Liver (tissue), 9 donors: ENCODE measurements around the gene PTCD1. TPM values are rescaled to one million over a fixed set of nuclear protein-coding genes. Genes with fewer than 3 reads are reported as not detected.
A peak's percentile ranks its signal among the peaks of the same experiment; 100 is the strongest.

Experiments used
- DNase-seq: peaks from one replicate; pipeline ENCODE4 v3.0.0-alpha.2; 2017; ENCODE audit warnings: low spot score
- H3K27ac ChIP-seq, 2 donors: one replicate each; pipeline ENCODE4 v1.7.0; 2013; ENCODE audit warnings: inconsistent platforms in 2 of 2, low read length in 2 of 2, control low read depth in 1 of 2, low read depth in 1 of 2, mild to moderate bottlenecking in 1 of 2
- H3K27me3 ChIP-seq, 4 donors: one replicate each; pipeline versions ENCODE4 v1.6.1 to v1.7.0; 2013; ENCODE audit warnings: low read length in 3 of 4, inconsistent platforms in 1 of 4, mild to moderate bottlenecking in 1 of 4, moderate library complexity in 1 of 4; ENCODE audit not compliant: control insufficient read depth in 4 of 4, insufficient read depth in 4 of 4
- H3K36me3 ChIP-seq, 4 donors: one replicate each; pipeline versions ENCODE4 v1.6.1 to v1.7.0; 2013; ENCODE audit warnings: low read length in 3 of 4, mild to moderate bottlenecking in 3 of 4, low read depth in 1 of 4, moderate library complexity in 1 of 4; ENCODE audit not compliant: control insufficient read depth in 4 of 4, insufficient read depth in 3 of 4
- H3K4me1 ChIP-seq, 4 donors: one replicate each; pipeline versions ENCODE4 v1.6.1 to v1.7.0; 2013; ENCODE audit warnings: low read length in 3 of 4, mild to moderate bottlenecking in 3 of 4, moderate library complexity in 1 of 4; ENCODE audit not compliant: control insufficient read depth in 4 of 4, insufficient read depth in 4 of 4
- H3K4me3 ChIP-seq, 3 donors: one replicate each; pipeline versions ENCODE4 v1.6.1 to v1.7.0; 2013; ENCODE audit warnings: low read length in 3 of 3, control low read depth in 1 of 3, low read depth in 1 of 3, mild to moderate bottlenecking in 1 of 3
- H3K9ac ChIP-seq, 2 donors: one replicate each; pipeline ENCODE4 v1.7.0; 2013; ENCODE audit warnings: low read length in 2 of 2, mild to moderate bottlenecking in 2 of 2, moderate library complexity in 2 of 2, control low read depth in 1 of 2, low read depth in 1 of 2
- H3K9me3 ChIP-seq, 4 donors: one replicate each; pipeline versions ENCODE4 v1.6.1 to v1.7.0; 2013; ENCODE audit warnings: low read length in 3 of 4; ENCODE audit not compliant: control insufficient read depth in 4 of 4
- ATF3 ChIP-seq: IDR thresholded peaks from 2 replicates; pipeline ENCODE4 v1.6.1; 2016; ENCODE audit warnings: antibody characterized with exemption
- CTCF ChIP-seq: fragments of 150-350 bp; IDR thresholded peaks from 2 replicates; pipeline ENCODE4 v1.5.1; 2017; ENCODE audit warnings: improper control_type of control experiment, low read depth, low read length; ENCODE audit not compliant: missing input control
- EGR1 ChIP-seq, 2 donors: IDR thresholded peaks; 2 replicates each; pipeline ENCODE4 v1.6.1; 2016 to 2018; ENCODE audit warnings: antibody characterized with exemption in 2 of 2, low read depth in 2 of 2
- FOXA1 ChIP-seq: IDR thresholded peaks from 2 replicates; pipeline ENCODE4 v1.6.1; 2016; ENCODE audit warnings: antibody characterized with exemption
- FOXA2 ChIP-seq: IDR thresholded peaks from 2 replicates; pipeline ENCODE4 v1.6.1; 2016; ENCODE audit warnings: antibody characterized with exemption
- GABPA ChIP-seq, 2 donors: IDR thresholded peaks in 1 of 2; conservative IDR thresholded peaks in 1 of 2; 2 replicates each; pipeline ENCODE4 v1.6.1; 2016; ENCODE audit warnings: antibody characterized with exemption in 2 of 2, mild to moderate bottlenecking in 1 of 2, moderate library complexity in 1 of 2
- HNF4A ChIP-seq, 2 donors: conservative IDR thresholded peaks; 2 replicates each; pipeline ENCODE4 v1.6.1; 2016; ENCODE audit warnings: antibody characterized with exemption in 2 of 2, mild to moderate bottlenecking in 2 of 2
- HNF4G ChIP-seq: IDR thresholded peaks from 2 replicates; pipeline ENCODE4 v1.6.1; 2016; ENCODE audit warnings: antibody characterized with exemption
- JUND ChIP-seq, 2 donors: IDR thresholded peaks; 2 replicates each; pipeline ENCODE4 v1.6.1; 2016; ENCODE audit warnings: antibody characterized with exemption in 2 of 2
- MAX ChIP-seq: IDR thresholded peaks from 2 replicates; pipeline ENCODE4 v1.6.1; 2016; ENCODE audit warnings: antibody characterized with exemption
- NR2F2 ChIP-seq: IDR thresholded peaks from 2 replicates; pipeline ENCODE4 v1.6.1; 2016; ENCODE audit warnings: antibody characterized with exemption
- RAD21 ChIP-seq, 2 donors: IDR thresholded peaks; 2 replicates each; pipeline ENCODE4 v1.6.1; 2016; ENCODE audit warnings: antibody characterized with exemption in 2 of 2, mild to moderate bottlenecking in 2 of 2
- RXRA ChIP-seq, 2 donors: IDR thresholded peaks; 2 replicates each; pipeline ENCODE4 v1.6.1; 2017 to 2018; ENCODE audit warnings: antibody characterized with exemption in 2 of 2, mild to moderate bottlenecking in 1 of 2
- SP1 ChIP-seq: IDR thresholded peaks from 2 replicates; pipeline ENCODE4 v1.6.1; 2018; ENCODE audit warnings: antibody characterized with exemption, mild to moderate bottlenecking
- TAF1 ChIP-seq: conservative IDR thresholded peaks from 2 replicates; pipeline ENCODE4 v1.6.1; 2016; ENCODE audit warnings: antibody characterized with exemption, mild to moderate bottlenecking
- YY1 ChIP-seq: IDR thresholded peaks from 2 replicates; pipeline ENCODE4 v1.6.1; 2016; ENCODE audit warnings: antibody characterized with exemption, mild to moderate bottlenecking
- ZBTB33 ChIP-seq: IDR thresholded peaks from 2 replicates; pipeline ENCODE4 v1.6.1; 2016; ENCODE audit warnings: antibody characterized with exemption
- WGBS: extraction: QIAGEN DNeasy Blood & Tissue Kit; methylation state at CpG from one replicate; pipeline ENCODE4 v1.1.7; 2013; 5-methylcytosine and 5-hydroxymethylcytosine counted together
- polyA plus RNA-seq, 2 donors: library from polyadenylated mRNA; stranded (reverse) in 1 of 2; unstranded in 1 of 2; fragments of 200-250 nt in 1 of 2; fragments of >200 nt in 1 of 2; fragmentation: Nextera tagmentation in 1 of 2; extraction: Ambion mirVana in 1 of 2; gene quantifications; one replicate each; pipeline versions ENCODE4 v1.2.1 to v1.2.3, GENCODE V29; 2013 to 2015
- total RNA-seq, 2 donors: library from RNA; depleted of rRNA; stranded (reverse); fragments of >200 nt; gene quantifications; one replicate each; pipeline ENCODE4 v1.2.3, GENCODE V29; 2014
- donor health status: healthy.
- donor health status: healthy.
- donor health status: healthy.
- donor health status: healthy.
- donor health status: healthy.

PTCD1 gene
- total and polyA plus RNA-seq, 4 donors = 3.1 to 4.3 (median 3.8) TPM

- Histone ChIP-seq H3K4me3 (peak overlapping the region; percentile 86 to 99 (median 89)), H3K27me3 (no peaks in the 10 kb centered on the region), H3K36me3 (peaks cover 8 to 33% (median 16%) of the 10 kb centered on the region in 4 donors), H3K9ac (peak overlapping the region; percentile 67 to 80), H3K27ac (peak overlapping the region; percentile 97 to 99), H3K9me3 (no peaks in the 10 kb centered on the region), H3K4me1 (peaks cover 3 to 31% (median 25%) of the 10 kb centered on the region in 4 donors)
- TF ChIP-seq HNF4G (no peak), SP1 (peak; percentile 18)
- under 1% methylated on average over 28 of the region's 28 CpGs for WGBS
- DNase-seq = peak; percentile 52
These were observed 30.7 kb downstream of the PTCD1 start for GRCh38 chr7:99407872-99408378.

- Histone ChIP-seq H3K4me1 (peaks cover 3 to 31% (median 25%) of the 10 kb centered on the region in 4 donors), H3K27ac (no peak overlapping the region), H3K4me3 (no peak overlapping the region), H3K27me3 (no peaks in the 10 kb centered on the region), H3K36me3 (peaks cover 7 to 32% (median 12%) of the 10 kb centered on the region in 4 donors), H3K9me3 (no peaks in the 10 kb centered on the region), H3K9ac (no peak overlapping the region)
- DNase-seq = no peak
- 81% methylated on average over 1 of the region's 1 CpG for WGBS
- TF ChIP-seq SP1 (no peak), EGR1 (IDR thresholded peaks at IDR 0.05; ENCODE audit: low read depth in 2 of 2) (no peak), TAF1 (no peak), HNF4A (conservative IDR thresholded peaks at IDR 0.05) (no peak), GABPA (IDR thresholded peaks at IDR 0.05 in 1 of 2, conservative IDR thresholded peaks at IDR 0.05 in 1 of 2) (no peak), RAD21 (IDR thresholded peaks at IDR 0.05) (no peak), NR2F2 (no peak), YY1 (no peak), ZBTB33 (no peak), MAX (no peak), FOXA1 (no peak)
These were observed 32.0 kb downstream of the PTCD1 start for GRCh38 chr7:99406557-99406956.

- no peak for DNase-seq
- no peak overlapping the region for H3K27ac ChIP-seq
- peaks cover 3 to 25% (median 21%) of the 10 kb centered on the region in 4 donors for H3K4me1 ChIP-seq
- 95% methylated on average over 10 of the region's 10 CpGs for WGBS
- H3K9ac ChIP-seq = no peak overlapping the region
- no peaks in the 10 kb centered on the region for H3K9me3 ChIP-seq
- no peak overlapping the region for H3K4me3 ChIP-seq
- H3K36me3 ChIP-seq = peaks cover 4 to 39% (median 15%) of the 10 kb centered on the region in 4 donors
- no peaks in the 10 kb centered on the region for H3K27me3 ChIP-seq
- TF ChIP-seq RXRA (IDR thresholded peaks at IDR 0.05) (no peak), TAF1 (no peak), FOXA1 (no peak), GABPA (IDR thresholded peaks at IDR 0.05 in 1 of 2, conservative IDR thresholded peaks at IDR 0.05 in 1 of 2) (no peak), FOXA2 (no peak), YY1 (no peak), HNF4G (no peak), ATF3 (no peak), HNF4A (conservative IDR thresholded peaks at IDR 0.05) (no peak), RAD21 (IDR thresholded peaks at IDR 0.05) (no peak), ZBTB33 (no peak), JUND (IDR thresholded peaks at IDR 0.05) (no peak), CTCF (no peak), MAX (no peak), SP1 (no peak)
These were observed 33.6 kb downstream of the PTCD1 start for GRCh38 chr7:99404977-99405320.
